ENCODE results near the gene AXIN1. TPM values are rescaled to one million over a fixed set of nuclear protein-coding genes. Genes with fewer than 3 reads are reported as not detected.

The AXIN1 gene
- total RNA-seq, 1 experiment from 2014 or later: 46.9 TPM

GRCh38 chr16:287298-287811 is 65.2 kb downstream of the AXIN1 start:
- no peaks in the 10 kb centered on the region for H3K27me3 ChIP-seq
- H3K4me3 ChIP-seq: no peak overlapping the region
- peaks cover 42% of the 10 kb centered on the region for H3K36me3 ChIP-seq
- DNase-seq: peak; percentile 36
- no peaks in the 10 kb centered on the region for H3K9me3 ChIP-seq

GRCh38 chr16:286491-287297 is 65.8 kb downstream of the AXIN1 start:
- H3K36me3 ChIP-seq: peaks cover 36% of the 10 kb centered on the region

GRCh38 chr16:285146-286055 is 67.1 kb downstream of the AXIN1 start:
- peaks cover 9% of the 10 kb centered on the region for H3K27me3 ChIP-seq
- peaks cover 28% of the 10 kb centered on the region for H3K36me3 ChIP-seq
- no peaks in the 10 kb centered on the region for H3K9me3 ChIP-seq
- DNase-seq: no peak
- no peak overlapping the region for H3K4me3 ChIP-seq

More at GRCh38 chr16:286491-287297, 65.8 kb downstream of the AXIN1 start:
- H3K9me3 ChIP-seq: no peaks in the 10 kb centered on the region
- H3K27me3 ChIP-seq: no peaks in the 10 kb centered on the region
- no peak overlapping the region for H3K4me3 ChIP-seq
- no peak for DNase-seq

GRCh38 chr16:284204-285120 is 68.1 kb downstream of the AXIN1 start:
- Histone ChIP-seq H3K9me3 (no peaks in the 10 kb centered on the region), H3K36me3 (peaks cover 19% of the 10 kb centered on the region), H3K27me3 (peaks cover 9% of the 10 kb centered on the region), H3K4me3 (no peak overlapping the region)
- DNase-seq: no peak

- no peaks in the 10 kb centered on the region for H3K9me3 ChIP-seq
- peaks cover 13% of the 10 kb centered on the region for H3K36me3 ChIP-seq
- DNase-seq: no peak
- H3K4me3 ChIP-seq: no peak within 1 kb of the TSS
- H3K27me3 ChIP-seq: peaks cover 9% of the 10 kb centered on the region
Measured at GRCh38 chr16:283033-283805, 69.3 kb downstream of the AXIN1 start, which contains the start of gene PDIA2. PDIA2 (plus strand) TSS chr16:283164; CDS start chr16:283170, 6 bp downstream.

GRCh38 chr16:282491-282890 is 70.0 kb downstream of the AXIN1 start:
- Histone ChIP-seq H3K27me3 (peaks cover 9% of the 10 kb centered on the region), H3K4me3 (no peak overlapping the region), H3K36me3 (peaks cover 5% of the 10 kb centered on the region), H3K9me3 (no peaks in the 10 kb centered on the region)
- no peak for DNase-seq

- H3K36me3 ChIP-seq: peaks cover 2% of the 10 kb centered on the region; the same call in 1 of the 2 replicates
- DNase-seq: no peak
- no peaks in the 10 kb centered on the region for H3K9me3 ChIP-seq
Measured at GRCh38 chr16:281660-282255, 70.8 kb downstream of the AXIN1 start.

GRCh38 chr16:280991-281659 is 71.4 kb downstream of the AXIN1 start:
- no peak for DNase-seq
- Histone ChIP-seq H3K4me3 (peak overlapping the region; percentile 41), H3K27me3 (peaks cover 9% of the 10 kb centered on the region), H3K9me3 (no peaks in the 10 kb centered on the region), H3K36me3 (peaks cover 2% of the 10 kb centered on the region; the same call in 1 of the 2 replicates)

More at GRCh38 chr16:281660-282255, 70.8 kb downstream of the AXIN1 start:
- H3K4me3 ChIP-seq: no peak overlapping the region
- H3K27me3 ChIP-seq: peaks cover 9% of the 10 kb centered on the region

DNA sequence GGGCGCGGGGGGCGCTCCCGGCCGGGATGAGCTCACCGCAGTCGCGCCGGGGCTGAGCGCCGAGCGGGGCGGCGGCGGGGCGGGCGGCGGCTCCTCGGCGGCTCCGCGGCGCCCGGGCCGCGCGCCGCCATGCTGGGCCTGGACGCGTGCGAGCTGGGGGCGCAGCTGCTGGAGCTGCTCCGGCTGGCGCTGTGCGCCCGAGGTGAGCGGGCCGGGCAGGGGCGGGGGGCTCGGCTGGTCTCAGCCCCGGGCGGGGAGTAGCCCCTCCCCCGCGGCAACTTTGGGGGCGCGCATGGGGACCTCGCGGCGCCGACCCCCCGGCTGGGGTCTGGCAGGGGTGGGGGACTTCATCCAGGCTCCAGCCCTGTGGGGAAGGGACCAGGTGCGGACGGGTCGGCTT is 72.0 kb downstream of the AXIN1 start, which contains the start of gene ARHGDIG:
TSS of gene ARHGDIG (plus strand) at position 40 of the 400 bp plus-strand sequence. CDS start at position 130, 90 bp downstream.
- H3K27me3 ChIP-seq: peaks cover 9% of the 10 kb centered on the region
- no peaks in the 10 kb centered on the region for H3K9me3 ChIP-seq
- H3K36me3 ChIP-seq: peaks cover 2% of the 10 kb centered on the region; the same call in 1 of the 2 replicates
- H3K4me3 ChIP-seq: peak within 1 kb of the TSS; percentile 41
- peak; percentile 34 for DNase-seq

GRCh38 chr16:280005-280460 is 72.5 kb downstream of the AXIN1 start:
- Histone ChIP-seq H3K36me3 (peaks cover 2% of the 10 kb centered on the region; the same call in 1 of the 2 replicates), H3K4me3 (no peak overlapping the region), H3K9me3 (no peaks in the 10 kb centered on the region), H3K27me3 (peaks cover 9% of the 10 kb centered on the region)
- no peak for DNase-seq

DNA sequence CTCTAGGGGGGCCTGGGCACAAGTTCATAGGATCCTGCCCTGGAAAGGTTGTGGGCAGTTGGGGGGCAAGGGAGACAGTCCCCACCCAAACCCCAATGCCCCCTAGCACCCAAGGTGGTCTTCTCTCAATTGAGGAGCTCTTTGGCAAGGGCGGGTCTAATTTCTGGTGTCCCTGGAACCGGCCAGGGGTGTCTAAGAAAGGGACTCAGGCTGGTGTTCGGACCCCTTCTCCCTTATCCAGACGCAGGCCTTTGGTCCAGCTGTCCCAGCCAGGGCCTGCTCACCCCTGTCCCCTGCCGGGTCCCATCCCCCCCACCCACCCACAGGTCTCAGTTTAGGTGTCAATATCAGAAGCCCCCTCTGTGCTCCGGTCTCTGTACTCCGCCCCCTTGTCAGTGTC is 73.0 kb downstream of the AXIN1 start:
- peaks cover 9% of the 10 kb centered on the region for H3K27me3 ChIP-seq
- no peak overlapping the region for H3K4me3 ChIP-seq
- DNase-seq: no peak
- no peaks in the 10 kb centered on the region for H3K9me3 ChIP-seq
- no peaks in the 10 kb centered on the region; the same call in 1 of the 2 replicates for H3K36me3 ChIP-seq

DNA sequence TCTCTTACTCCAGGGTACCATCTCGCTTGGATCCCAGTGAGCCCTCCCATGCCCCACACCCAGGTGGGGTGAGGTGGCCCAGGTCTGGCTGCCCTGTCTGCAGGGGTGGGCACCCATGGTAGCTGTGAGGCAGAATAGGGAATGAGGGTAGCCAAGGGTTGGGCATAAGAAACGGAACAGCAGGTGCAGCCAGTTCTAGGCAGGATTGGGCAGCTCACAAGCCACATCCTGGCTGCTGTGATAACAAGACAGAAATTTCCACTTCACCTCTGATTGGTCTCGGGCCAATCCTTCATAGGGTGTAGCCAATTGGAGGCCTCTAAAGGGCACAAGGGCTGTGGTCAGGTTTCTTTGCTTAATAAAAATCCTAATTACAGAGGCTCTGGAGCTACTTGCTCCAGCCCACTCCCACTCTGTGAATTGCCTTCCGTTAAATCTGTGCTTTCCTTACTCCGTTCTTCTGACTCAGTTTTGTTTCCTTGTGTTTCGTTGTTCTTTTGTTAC is 73.6 kb downstream of the AXIN1 start:
- Histone ChIP-seq H3K4me3 (no peak overlapping the region), H3K36me3 (no peaks in the 10 kb centered on the region), H3K9me3 (no peaks in the 10 kb centered on the region), H3K27me3 (peaks cover 9% of the 10 kb centered on the region)
- DNase-seq: no peak

GRCh38 chr16:276426-277077 is 76.0 kb downstream of the AXIN1 start:
- Histone ChIP-seq H3K36me3 (no peaks in the 10 kb centered on the region), H3K4me3 (no peak overlapping the region), H3K9me3 (no peaks in the 10 kb centered on the region), H3K27me3 (peaks cover 9% of the 10 kb centered on the region)
- no peak for DNase-seq

DNA sequence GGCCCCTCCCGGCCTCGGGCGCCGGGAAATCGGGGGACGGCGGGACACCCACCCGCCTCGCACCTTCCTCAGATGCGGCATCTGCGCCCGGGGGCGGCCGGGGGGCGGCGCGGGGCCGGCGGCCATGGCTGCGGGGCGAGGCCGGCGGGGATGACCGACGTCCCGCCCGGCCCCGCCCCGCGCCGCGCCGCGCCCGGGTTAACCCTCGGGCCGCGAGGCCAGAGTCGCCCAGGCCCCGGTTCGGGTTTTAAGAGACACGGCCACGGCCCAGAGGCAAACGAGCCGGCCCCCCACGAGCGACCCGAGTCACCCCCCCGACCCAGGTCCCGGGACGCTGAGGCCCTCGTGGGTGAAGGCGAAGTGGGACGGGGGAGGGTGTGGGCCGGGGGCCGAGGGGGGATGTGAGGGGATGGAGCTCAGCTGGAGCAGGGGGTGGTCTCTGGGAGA is 76.7 kb downstream of the AXIN1 start, which contains the start of gene RGS11:
TSS of gene RGS11 (minus strand) at position 159 of the 447 bp plus-strand sequence. CDS start at position 126, 33 bp downstream.
- no peak within 1 kb of the TSS for H3K4me3 ChIP-seq
- no peak for DNase-seq

More for the DNA sequence above, 76.7 kb downstream of the AXIN1 start, which contains the start of gene RGS11:
- no peaks in the 10 kb centered on the region for H3K36me3 ChIP-seq
- no peaks in the 10 kb centered on the region for H3K9me3 ChIP-seq
- peaks cover 2% of the 10 kb centered on the region for H3K27me3 ChIP-seq
